SK-N-SH (cell line): Measurements from ENCODE around the gene SLCO4A1.

Experiments
- CTCF ChIP-seq: fragments of 200-600 bp; sonication (generic); IDR thresholded peaks from 2 replicates; pipeline ENCODE4 v1.6.1; 2017; ENCODE audit warnings: antibody characterized with exemption, mild to moderate bottlenecking, moderate library complexity
- EP300 ChIP-seq, 2 experiments: IDR thresholded peaks; 2 replicates each; pipeline versions ENCODE4 v1.4.0 to v1.6.1; 2012; ENCODE audit warnings: borderline replicate concordance in 1 of 2, low read depth in 1 of 2, low read length in 1 of 2
- EZH2phosphoT487 ChIP-seq: fragments of 200-600 bp; sonication (generic); IDR thresholded peaks from 2 replicates; pipeline ENCODE4 v1.6.1; 2017; ENCODE audit warnings: low read depth, mixed run types, mild to moderate bottlenecking, antibody characterized with exemption, moderate library complexity, borderline replicate concordance
- FOXM1 ChIP-seq: IDR thresholded peaks from 2 replicates; pipeline ENCODE4 v1.4.0; 2012; ENCODE audit warnings: low read depth, mild to moderate bottlenecking
- GABPA ChIP-seq: IDR thresholded peaks from 2 replicates; pipeline ENCODE4 v1.4.0; 2012; ENCODE audit warnings: low read depth, mild to moderate bottlenecking
- IRF3 ChIP-seq: fragments of 150-350 bp; IDR thresholded peaks from 2 replicates; pipeline ENCODE4 v1.6.1; 2016; ENCODE audit warnings: mild to moderate bottlenecking, low read depth, low read length
- NFIC ChIP-seq: IDR thresholded peaks from 2 replicates; pipeline ENCODE4 v1.4.0; 2012; ENCODE audit warnings: borderline replicate concordance
- POLR2AphosphoS5 ChIP-seq: IDR thresholded peaks from 2 replicates; pipeline ENCODE4 v1.6.1; 2012; ENCODE audit warnings: low read depth, low read length
- RAD21 ChIP-seq: IDR thresholded peaks from 2 replicates; pipeline ENCODE4 v1.6.1; 2012; ENCODE audit warnings: mild to moderate bottlenecking, low read length
- USF2 ChIP-seq: fragments of 150-350 bp; IDR thresholded peaks from 2 replicates; pipeline ENCODE4 v1.6.1; 2017; ENCODE audit warnings: antibody characterized with exemption, low read length, low read depth, borderline replicate concordance

- TF ChIP-seq CTCF: no peak
- no peak for TF ChIP-seq FOXM1
- no peak for TF ChIP-seq NFIC
- TF ChIP-seq IRF3: no peak
- no peak for TF ChIP-seq EP300 (IDR thresholded peaks at IDR 0.05; ENCODE audit: borderline replicate concordance in 1 of 2, low read depth in 1 of 2, low read length in 1 of 2)
- no peak for TF ChIP-seq RAD21
- no peak for TF ChIP-seq GABPA
- no peak for TF ChIP-seq POLR2AphosphoS5
- TF ChIP-seq USF2: no peak
- no peak for TF ChIP-seq EZH2phosphoT487
Observed at GRCh38 chr20:62595069-62595468, 47.2 kb upstream of the SLCO4A1 start.
